Endothelial cell of umbilical vein (primary cell): ENCODE results near the gene OPRM1.

Experiments
- CTCF ChIP-seq, 2 donors: IDR thresholded peaks; 1 replicate in 1 of 2; 2 replicates in 1 of 2; pipeline ENCODE4 v1.5.1; 2011; ENCODE audit warnings: low read length in 2 of 2, mild to moderate bottlenecking in 2 of 2, moderate library complexity in 2 of 2, control low read depth in 1 of 2, inconsistent platforms in 1 of 2, low read depth in 1 of 2; ENCODE audit not compliant: insufficient read depth in 1 of 2; ENCODE audit errors: extremely low read depth in 1 of 2
- POLR2AphosphoS5 ChIP-seq: IDR thresholded peaks from 2 replicates; pipeline ENCODE4 v1.6.1; 2012; ENCODE audit warnings: low read depth, mild to moderate bottlenecking, control low read depth, low read length, moderate library complexity; ENCODE audit not compliant: insufficient read depth

GRCh38 chr6:154258064-154258757 is 219.2 kb downstream of the OPRM1 start:
- TF ChIP-seq CTCF (IDR thresholded peaks at IDR 0.05; ENCODE audit: extremely low read depth in 1 of 2, insufficient read depth in 1 of 2, low read depth in 1 of 2, low read length in 2 of 2) (no peak), POLR2AphosphoS5 (no peak)
